SU-DHL-6 (cell line): ENCODE results near the gene NAV2.

Source experiments
- CTCF ChIP-seq: fragments of 200-600 bp; sonication (generic); IDR thresholded peaks from one replicate; pipeline ENCODE4 v1.5.1; 2017; ENCODE audit warnings: antibody characterized with exemption, mild to moderate bottlenecking, low read length, moderate library complexity; ENCODE audit not compliant: insufficient read depth, poor library complexity, severe bottlenecking
- EZH2phosphoT487 ChIP-seq: fragments of 200-600 bp; sonication (generic), shearing (Covaris generic); conservative IDR thresholded peaks from 2 replicates; pipeline ENCODE4 v1.6.1; 2018; ENCODE audit warnings: mild to moderate bottlenecking, antibody characterized with exemption, low read length, moderate library complexity, mixed read lengths

GRCh38 chr11:19913893-19914249, 201.2 kb downstream of the NAV2 start:
- TF ChIP-seq CTCF = no peak
- TF ChIP-seq EZH2phosphoT487 = no peak
